ENCODE results near the gene CORO6. TPM values are rescaled to one million over a fixed set of nuclear protein-coding genes. Genes with fewer than 3 reads are reported as not detected.

Gene CORO6
- total RNA-seq, 5 donors from 2014 or later (not counting 1 experiment from before 2014, with no cell fraction given) = 2.4 to 4.1 (median 3.6) TPM

GRCh38 chr17:29620779-29621500 is 1.8 kb downstream of the CORO6 start:
- ChIA-PET POLR2A (no interaction called here), CTCF (interaction anchor here in 1 of 2 donors (0.8 kb wide), 1 partner anchor 33 kb away, joined by 4 read pairs; no protein-coding TSS in a partner anchor)
- no peak for ATAC-seq (replicated peaks in 1 of 4)
- peaks cover 15 to 51% of the 10 kb centered on the region in 2 experiments for H3K4me1 ChIP-seq (ENCODE audit: control insufficient read depth in 1 of 2, extremely low read depth in 1 of 2, insufficient read depth in 2 of 2, low read length in 2 of 2)
- Mint-ChIP-seq H3K36me3 (no peaks in the 10 kb centered on the region), H3K4me3 (peak overlapping the region; percentile 50 to 75 (median 55)), H3K4me1 (peaks cover 39 to 60% (median 52%) of the 10 kb centered on the region in 3 donors), H3K27me3 (no peaks in the 10 kb centered on the region), H3K27ac (no peak overlapping the region), H3K9me3 (no peaks in the 10 kb centered on the region)
- peaks cover 0 to 9% of the 10 kb centered on the region in 2 experiments for H3K27me3 ChIP-seq (replicated peaks in 1 of 2; ENCODE audit: control insufficient read depth in 2 of 2, extremely low read depth in 1 of 2, insufficient read depth in 2 of 2, low read length in 1 of 2)
- no peaks in the 10 kb centered on the region for H3K36me3 ChIP-seq (ENCODE audit: control insufficient read depth in 2 of 2, extremely low read depth in 1 of 2, insufficient read depth in 1 of 2, low read length in 1 of 2)
- no peak overlapping the region for H3K27ac ChIP-seq (ENCODE audit: low read length)
- over 99% methylated on average over 10 of the region's 12 CpGs for WGBS (ENCODE audit: insufficient coverage)
- no peak for DNase-seq
- H3K4me3 ChIP-seq (ENCODE audit: control insufficient read depth in 1 of 2, extremely low read depth in 1 of 2, low read length in 1 of 2) = no peak overlapping the region
- no peaks in the 10 kb centered on the region for H3K9me3 ChIP-seq

GRCh38 chr17:29620271-29620670 is 2.4 kb downstream of the CORO6 start:
- POLR2A ChIA-PET = no interaction called here
- Histone ChIP-seq H3K9me3 (no peaks in the 10 kb centered on the region), H3K27ac (ENCODE audit: low read length) (no peak overlapping the region), H3K4me3 (ENCODE audit: control insufficient read depth in 1 of 2, extremely low read depth in 1 of 2, low read length in 1 of 2) (no peak overlapping the region), H3K4me1 (ENCODE audit: control insufficient read depth in 1 of 2, extremely low read depth in 1 of 2, insufficient read depth in 2 of 2, low read length in 2 of 2) (peaks cover 18 to 56% of the 10 kb centered on the region in 2 experiments), H3K27me3 (replicated peaks in 1 of 2; ENCODE audit: control insufficient read depth in 2 of 2, extremely low read depth in 1 of 2, insufficient read depth in 2 of 2, low read length in 1 of 2) (peaks cover 0 to 9% of the 10 kb centered on the region in 2 experiments), H3K36me3 (ENCODE audit: control insufficient read depth in 2 of 2, extremely low read depth in 1 of 2, insufficient read depth in 1 of 2, low read length in 1 of 2) (no peaks in the 10 kb centered on the region)
- 90% methylated on average over 2 of the region's 4 CpGs for WGBS (ENCODE audit: insufficient coverage)
- ATAC-seq (replicated peaks in 1 of 4) = no peak
- H3K9me3 Mint-ChIP-seq = no peaks in the 10 kb centered on the region
- no peak overlapping the region for H3K4me3 Mint-ChIP-seq
- no peak for DNase-seq
- CTCF ChIA-PET = interaction anchor here in 1 of 2 donors (0.8 kb wide), 1 partner anchor 32 kb away, joined by 4 read pairs; no protein-coding TSS in a partner anchor
- H3K27ac Mint-ChIP-seq = no peak overlapping the region
- H3K27me3 Mint-ChIP-seq = no peaks in the 10 kb centered on the region
- H3K36me3 Mint-ChIP-seq = no peaks in the 10 kb centered on the region
- peaks cover 41 to 57% (median 50%) of the 10 kb centered on the region in 3 donors for H3K4me1 Mint-ChIP-seq

- Histone ChIP-seq H3K9me3 (no peaks in the 10 kb centered on the region), H3K27ac (ENCODE audit: low read length) (no peak overlapping the region), H3K4me1 (ENCODE audit: control insufficient read depth in 1 of 2, extremely low read depth in 1 of 2, insufficient read depth in 2 of 2, low read length in 2 of 2) (peaks cover 22 to 66% of the 10 kb centered on the region in 2 experiments), H3K36me3 (ENCODE audit: control insufficient read depth in 2 of 2, extremely low read depth in 1 of 2, insufficient read depth in 1 of 2, low read length in 1 of 2) (no peaks in the 10 kb centered on the region), H3K27me3 (replicated peaks in 1 of 2; ENCODE audit: control insufficient read depth in 2 of 2, extremely low read depth in 1 of 2, insufficient read depth in 2 of 2, low read length in 1 of 2) (peaks cover 0 to 9% of the 10 kb centered on the region in 2 experiments), H3K4me3 (ENCODE audit: control insufficient read depth in 1 of 2, extremely low read depth in 1 of 2, low read length in 1 of 2) (no peak overlapping the region)
- ChIA-PET CTCF (interaction anchor here in 1 of 2 donors (0.6 kb wide), 1 partner anchor 49 kb away, joined by 3 read pairs; no protein-coding TSS in a partner anchor), POLR2A (no interaction called here)
- H3K27ac Mint-ChIP-seq = no peak overlapping the region
- peaks cover 51 to 57% (median 51%) of the 10 kb centered on the region in 3 donors for H3K4me1 Mint-ChIP-seq
- no peak for ATAC-seq (replicated peaks in 1 of 4)
- DNase-seq = no peak
- no peaks in the 10 kb centered on the region for H3K36me3 Mint-ChIP-seq
- no peaks in the 10 kb centered on the region for H3K9me3 Mint-ChIP-seq
- H3K4me3 Mint-ChIP-seq = no peak overlapping the region
- no peaks in the 10 kb centered on the region for H3K27me3 Mint-ChIP-seq
Observed at GRCh38 chr17:29619251-29619650, 3.5 kb downstream of the CORO6 start.

- no peak overlapping the region for H3K27ac Mint-ChIP-seq
- DNase-seq (no peak), ATAC-seq (replicated peaks in 1 of 4) (no peak)
- Histone ChIP-seq H3K9me3 (no peaks in the 10 kb centered on the region), H3K27ac (ENCODE audit: low read length) (no peak overlapping the region), H3K4me1 (ENCODE audit: control insufficient read depth in 1 of 2, extremely low read depth in 1 of 2, insufficient read depth in 2 of 2, low read length in 2 of 2) (peaks cover 30 to 70% of the 10 kb centered on the region in 2 experiments), H3K36me3 (ENCODE audit: control insufficient read depth in 2 of 2, extremely low read depth in 1 of 2, insufficient read depth in 1 of 2, low read length in 1 of 2) (no peaks in the 10 kb centered on the region), H3K4me3 (ENCODE audit: control insufficient read depth in 1 of 2, extremely low read depth in 1 of 2, low read length in 1 of 2) (peak overlapping the region in 1 of 2 donors; percentile 53), H3K27me3 (replicated peaks in 1 of 2; ENCODE audit: control insufficient read depth in 2 of 2, extremely low read depth in 1 of 2, insufficient read depth in 2 of 2, low read length in 1 of 2) (peaks cover 0 to 9% of the 10 kb centered on the region in 2 experiments)
- no peaks in the 10 kb centered on the region for H3K27me3 Mint-ChIP-seq
- H3K4me1 Mint-ChIP-seq = peaks cover 46 to 56% (median 50%) of the 10 kb centered on the region in 3 donors
- POLR2A ChIA-PET = interaction anchor here in 1 of 2 donors (0.6 kb wide), 1 partner anchor 46 kb away, joined by 3 read pairs; no protein-coding TSS in a partner anchor
- H3K4me3 Mint-ChIP-seq = peak overlapping the region in 2 of 3 donors; percentile 6 to 89
- H3K9me3 Mint-ChIP-seq = no peaks in the 10 kb centered on the region
- CTCF ChIA-PET = interaction anchor here (0.5 to 6.0 kb wide), 18 partner anchors 9 to 1206 kb away, joined by 3 to 56 read pairs (median 5); partner anchors contain the start of genes ABHD15 (in 1 of the 2), ANKRD13B (in 1 of the 2), CRLF3 (in 1 of the 2) and SSH2 (in 1 of the 2)
- WGBS (ENCODE audit: insufficient coverage) = 66% methylated on average over 13 of the region's 22 CpGs
- no peaks in the 10 kb centered on the region for H3K36me3 Mint-ChIP-seq
Observed at GRCh38 chr17:29618272-29619065, 4.2 kb downstream of the CORO6 start.

GRCh38 chr17:29617481-29618271 is 5.0 kb downstream of the CORO6 start:
- Histone ChIP-seq H3K4me1 (ENCODE audit: control insufficient read depth in 1 of 2, extremely low read depth in 1 of 2, insufficient read depth in 2 of 2, low read length in 2 of 2) (peaks cover 30 to 69% of the 10 kb centered on the region in 2 experiments), H3K27me3 (replicated peaks in 1 of 2; ENCODE audit: control insufficient read depth in 2 of 2, extremely low read depth in 1 of 2, insufficient read depth in 2 of 2, low read length in 1 of 2) (peaks cover 0 to 9% of the 10 kb centered on the region in 2 experiments), H3K27ac (ENCODE audit: low read length) (peak overlapping the region; percentile 81), H3K4me3 (ENCODE audit: control insufficient read depth in 1 of 2, extremely low read depth in 1 of 2, low read length in 1 of 2) (peak overlapping the region; percentile 53 to 57), H3K36me3 (ENCODE audit: control insufficient read depth in 2 of 2, extremely low read depth in 1 of 2, insufficient read depth in 1 of 2, low read length in 1 of 2) (no peaks in the 10 kb centered on the region), H3K9me3 (no peaks in the 10 kb centered on the region)
- no peaks in the 10 kb centered on the region for H3K36me3 Mint-ChIP-seq
- H3K4me3 Mint-ChIP-seq = peak overlapping the region; percentile 78 to 89 (median 87)
- no peaks in the 10 kb centered on the region for H3K27me3 Mint-ChIP-seq
- ChIA-PET CTCF (interaction anchor here (0.5 to 6.0 kb wide), 35 partner anchors 8 to 1477 kb away, joined by 3 to 56 read pairs (median 4); partner anchors contain the start of genes ABHD15 (in 1 of the 2), ANKRD13B (in 1 of the 2), CRLF3 (in 1 of the 2) and PHF12 (in 1 of the 2)), POLR2A (interaction anchor here (0.6 to 1.0 kb wide), 5 partner anchors 17 to 980 kb away, joined by 3 to 8 read pairs (median 3); no protein-coding TSS in a partner anchor)
- no peaks in the 10 kb centered on the region for H3K9me3 Mint-ChIP-seq
- peak overlapping the region; percentile 36 to 69 for H3K27ac Mint-ChIP-seq
- ATAC-seq (replicated peaks in 1 of 4) = peak; percentile 28 to 57 (median 46)
- peak; percentile 73 to 92 (median 83) for DNase-seq
- H3K4me1 Mint-ChIP-seq = peaks cover 38 to 49% (median 43%) of the 10 kb centered on the region in 3 donors
- WGBS (ENCODE audit: insufficient coverage) = 1% methylated on average over 68 of the region's 68 CpGs

All from T-cell (primary cell).